LHCN-M2 (cell line): ENCODE results near the gene ANK3. TPM values are rescaled to one million over a fixed set of nuclear protein-coding genes. Genes with fewer than 3 reads are reported as not detected.

ENCODE experiments used
- DNase-seq: peaks from one replicate; pipeline ENCODE4 v3.0.0-alpha.2; 2012; ENCODE audit warnings: low read depth
- polyA plus RNA-seq: library from polyadenylated mRNA; unstranded; fragments of >200 nt; gene quantifications from one replicate; pipeline ENCODE4 v1.2.1, GENCODE V29; 2012; ENCODE audit warnings: missing spikeins
- total RNA-seq: library from RNA; depleted of rRNA; stranded (reverse); fragments of >200 nt; gene quantifications from 2 replicates; pipeline ENCODE4 v1.2.3, GENCODE V29; 2014; rRNA removed

ANK3 gene
- 1.9 and 4.5 TPM in 2 replicates for total RNA-seq
- 2.3 TPM for polyA plus RNA-seq

GRCh38 chr10:60389413-60390025, at the start of gene ANK3:
Gene ANK3 (minus strand): TSS chr10:60389875. CDS start chr10:60389538, 337 bp downstream.
- DNase-seq = no peak

GRCh38 chr10:60434418-60435046, 44.9 kb upstream of the ANK3 start:
- DNase-seq = peak; percentile 57

GRCh38 chr10:60433684-60434083, 44.0 kb upstream of the ANK3 start:
- peak; percentile 70 for DNase-seq

- DNase-seq = no peak
Measured at GRCh38 chr10:60430836-60431597, 41.3 kb upstream of the ANK3 start.

GRCh38 chr10:60430017-60430416, 40.3 kb upstream of the ANK3 start:
- peak; percentile 80 for DNase-seq

- no peak for DNase-seq
Measured at GRCh38 chr10:60429084-60429849, 39.6 kb upstream of the ANK3 start.

- no peak for DNase-seq
Measured at GRCh38 chr10:60428387-60428737, 38.7 kb upstream of the ANK3 start.

- DNase-seq = no peak
Measured at GRCh38 chr10:60427709-60428386, 38.2 kb upstream of the ANK3 start.

GRCh38 chr10:60427148-60427547, 37.5 kb upstream of the ANK3 start:
- no peak for DNase-seq

- DNase-seq = peak; percentile 87
Measured at GRCh38 chr10:60426425-60426824, 36.8 kb upstream of the ANK3 start.

GRCh38 chr10:60425392-60426110, 35.9 kb upstream of the ANK3 start:
- peak; percentile 50 for DNase-seq

GRCh38 chr10:60424971-60425370, 35.3 kb upstream of the ANK3 start:
- no peak for DNase-seq

- DNase-seq = peak; percentile 59
Measured at GRCh38 chr10:60423920-60424319, 34.2 kb upstream of the ANK3 start.

- DNase-seq = no peak
Measured at GRCh38 chr10:60422809-60423208, 33.1 kb upstream of the ANK3 start.

- no peak for DNase-seq
Measured at GRCh38 chr10:60420991-60421894, 31.6 kb upstream of the ANK3 start.

- no peak for DNase-seq
Measured at GRCh38 chr10:60419249-60419648, 29.6 kb upstream of the ANK3 start.

GRCh38 chr10:60417901-60418300, 28.2 kb upstream of the ANK3 start:
- DNase-seq = no peak

- DNase-seq = no peak
Measured at GRCh38 chr10:60417024-60417423, 27.3 kb upstream of the ANK3 start.

- peak; percentile 93 for DNase-seq
Measured at GRCh38 chr10:60414877-60415585, 25.4 kb upstream of the ANK3 start.
